Measurements from ENCODE around the gene NXPH3. TPM values are rescaled to one million over a fixed set of nuclear protein-coding genes. Genes with fewer than 3 reads are reported as not detected.
"Not testable (repeated sequence)": the region's sequence is repeated elsewhere in the genome, so short reads cannot be mapped to it uniquely, and the experiment has no call there.

The NXPH3 gene
- polyA plus RNA-seq, 1 donor: 0.52 TPM

GRCh38 chr17:49555495-49556222 lies 20.0 kb upstream of the NXPH3 start:
- H3K36me3 ChIP-seq (ENCODE audit: control insufficient read depth, insufficient read depth, low read length): no peaks in the 10 kb centered on the region
- no peaks in the 10 kb centered on the region for H3K9me3 ChIP-seq (ENCODE audit: control insufficient read depth, low read depth, low read length)
- H3K4me1 ChIP-seq (ENCODE audit: control insufficient read depth, insufficient read depth, low read length): peaks cover 2% of the 10 kb centered on the region
- H3K4me3 ChIP-seq (ENCODE audit: low read length): no peak overlapping the region
- DNase-seq: no peak
- no peak overlapping the region for H3K27ac ChIP-seq (ENCODE audit: low read length)
- H3K27me3 ChIP-seq (ENCODE audit: control insufficient read depth, insufficient read depth, low read length): peaks cover 7% of the 10 kb centered on the region
- no CpG with 5 or more reads among the region's 19 CpGs for WGBS (ENCODE audit: insufficient coverage, low lambda C conversion rate)

- no CpG with 5 or more reads among the region's 30 CpGs for WGBS (ENCODE audit: insufficient coverage, low lambda C conversion rate)
- H3K36me3 ChIP-seq (ENCODE audit: control insufficient read depth, insufficient read depth, low read length): no peaks in the 10 kb centered on the region
- peaks cover 7% of the 10 kb centered on the region for H3K27me3 ChIP-seq (ENCODE audit: control insufficient read depth, insufficient read depth, low read length)
- no peak overlapping the region for H3K27ac ChIP-seq (ENCODE audit: low read length)
- no peaks in the 10 kb centered on the region for H3K9me3 ChIP-seq (ENCODE audit: control insufficient read depth, low read depth, low read length)
- DNase-seq: peak; percentile 54 to 57
- no peak overlapping the region for H3K4me3 ChIP-seq (ENCODE audit: low read length)
- H3K4me1 ChIP-seq (ENCODE audit: control insufficient read depth, insufficient read depth, low read length): peaks cover 2% of the 10 kb centered on the region
Measured at GRCh38 chr17:49556223-49556943, 19.3 kb upstream of the NXPH3 start.

GRCh38 chr17:49557312-49558024 lies 18.2 kb upstream of the NXPH3 start:
- no peaks in the 10 kb centered on the region for H3K36me3 ChIP-seq (ENCODE audit: control insufficient read depth, insufficient read depth, low read length)
- DNase-seq: no peak
- no peak overlapping the region for H3K4me3 ChIP-seq (ENCODE audit: low read length)
- 40% methylated on average over 1 of the region's 9 CpGs for WGBS (ENCODE audit: insufficient coverage, low lambda C conversion rate)
- H3K27ac ChIP-seq (ENCODE audit: low read length): no peak overlapping the region
- no peaks in the 10 kb centered on the region for H3K9me3 ChIP-seq (ENCODE audit: control insufficient read depth, low read depth, low read length)
- peaks cover 7% of the 10 kb centered on the region for H3K27me3 ChIP-seq (ENCODE audit: control insufficient read depth, insufficient read depth, low read length)
- peaks cover 2% of the 10 kb centered on the region for H3K4me1 ChIP-seq (ENCODE audit: control insufficient read depth, insufficient read depth, low read length)

DNA sequence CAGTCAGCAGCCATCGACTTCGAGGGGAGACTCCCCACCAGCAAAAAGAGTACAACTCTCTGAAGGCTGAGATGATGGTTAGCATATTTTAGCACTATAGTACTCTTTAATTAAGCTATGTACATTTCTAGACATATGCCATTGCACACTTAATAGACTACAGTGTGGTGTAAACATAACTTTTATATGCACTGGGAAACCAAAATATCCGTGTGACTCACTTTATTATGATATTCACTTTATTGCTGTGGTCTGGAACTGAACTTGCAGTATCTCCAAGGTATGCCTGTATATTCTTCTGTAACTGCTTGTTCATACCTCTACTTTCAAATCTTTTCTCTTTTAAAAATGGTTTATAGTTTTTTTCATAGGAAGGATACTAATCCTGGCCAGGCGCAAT lies 11.0 kb upstream of the NXPH3 start:
- DNase-seq: no peak
- no CpG with 5 or more reads among the region's 4 CpGs for WGBS (ENCODE audit: insufficient coverage, low lambda C conversion rate)
- Histone ChIP-seq H3K27ac (ENCODE audit: low read length) (no peak overlapping the region), H3K4me3 (ENCODE audit: low read length) (no peak overlapping the region), H3K9me3 (ENCODE audit: control insufficient read depth, low read depth, low read length) (no peaks in the 10 kb centered on the region), H3K27me3 (ENCODE audit: control insufficient read depth, insufficient read depth, low read length) (peaks cover 5% of the 10 kb centered on the region), H3K4me1 (ENCODE audit: control insufficient read depth, insufficient read depth, low read length) (peaks cover 10% of the 10 kb centered on the region), H3K36me3 (ENCODE audit: control insufficient read depth, insufficient read depth, low read length) (no peaks in the 10 kb centered on the region)

- Histone ChIP-seq H3K4me3 (ENCODE audit: low read length) (no peak overlapping the region), H3K27me3 (ENCODE audit: control insufficient read depth, insufficient read depth, low read length) (peaks cover 16% of the 10 kb centered on the region), H3K36me3 (ENCODE audit: control insufficient read depth, insufficient read depth, low read length) (no peaks in the 10 kb centered on the region), H3K9me3 (ENCODE audit: control insufficient read depth, low read depth, low read length) (no peaks in the 10 kb centered on the region), H3K27ac (ENCODE audit: low read length) (no peak overlapping the region), H3K4me1 (ENCODE audit: control insufficient read depth, insufficient read depth, low read length) (peaks cover 15% of the 10 kb centered on the region)
- 15% methylated on average over 2 of the region's 14 CpGs for WGBS (ENCODE audit: insufficient coverage, low lambda C conversion rate)
- DNase-seq: peak; percentile 54 to 76
Measured at GRCh38 chr17:49565948-49566491, 9.7 kb upstream of the NXPH3 start.

DNA sequence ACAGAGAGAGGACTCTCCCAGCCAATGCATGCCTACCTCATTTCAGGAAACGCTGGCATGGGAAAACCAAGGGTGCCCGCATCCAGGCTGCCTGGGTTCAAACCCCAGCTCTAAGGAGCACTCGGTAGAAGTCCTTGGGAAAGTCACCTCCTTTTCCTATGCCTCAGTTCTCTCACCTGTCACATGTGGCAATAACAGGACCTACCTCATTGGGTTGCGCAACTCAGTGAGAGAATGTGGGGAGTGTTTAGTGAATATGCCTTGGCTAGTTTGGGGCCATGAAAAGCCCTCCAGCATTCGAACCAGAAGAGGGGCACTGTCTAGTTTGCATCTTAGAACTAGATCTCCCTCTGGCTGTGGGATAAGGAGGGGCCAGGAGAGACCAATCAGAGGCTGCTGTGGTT lies 9.0 kb upstream of the NXPH3 start:
- no CpG with 5 or more reads among the region's 5 CpGs for WGBS (ENCODE audit: insufficient coverage, low lambda C conversion rate)
- peaks cover 22% of the 10 kb centered on the region for H3K27me3 ChIP-seq (ENCODE audit: control insufficient read depth, insufficient read depth, low read length)

DNA sequence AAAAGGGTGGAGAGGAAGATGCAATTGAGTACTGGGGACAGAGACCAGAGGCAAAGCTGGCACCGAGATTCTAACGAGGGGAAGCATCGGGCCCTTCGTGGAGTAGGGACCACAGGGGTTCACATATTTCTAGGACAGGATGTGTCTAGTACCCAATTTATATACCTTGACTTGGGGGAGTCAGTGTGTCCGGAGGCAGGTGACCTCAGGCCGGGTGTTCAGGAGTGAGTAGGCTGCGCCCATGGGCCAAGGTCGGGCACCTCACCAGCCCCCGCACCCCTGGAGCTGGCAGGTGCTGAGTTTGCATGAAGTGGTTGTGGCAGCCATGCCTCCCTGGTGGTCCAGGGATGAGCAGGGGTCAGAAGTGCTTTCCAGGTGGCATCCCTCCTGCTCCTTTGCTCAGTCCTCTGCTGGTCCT lies 8.6 kb upstream of the NXPH3 start:
- WGBS (ENCODE audit: insufficient coverage, low lambda C conversion rate): no CpG with 5 or more reads among the region's 9 CpGs
- Histone ChIP-seq H3K36me3 (ENCODE audit: control insufficient read depth, insufficient read depth, low read length) (no peaks in the 10 kb centered on the region), H3K27ac (ENCODE audit: low read length) (no peak overlapping the region), H3K9me3 (ENCODE audit: control insufficient read depth, low read depth, low read length) (no peaks in the 10 kb centered on the region), H3K27me3 (ENCODE audit: control insufficient read depth, insufficient read depth, low read length) (peaks cover 26% of the 10 kb centered on the region), H3K4me1 (ENCODE audit: control insufficient read depth, insufficient read depth, low read length) (peaks cover 15% of the 10 kb centered on the region), H3K4me3 (ENCODE audit: low read length) (no peak overlapping the region)
- no peak for DNase-seq

More for the DNA sequence above, 9.0 kb upstream of the NXPH3 start:
- Histone ChIP-seq H3K4me3 (ENCODE audit: low read length) (no peak overlapping the region), H3K27ac (ENCODE audit: low read length) (no peak overlapping the region), H3K36me3 (ENCODE audit: control insufficient read depth, insufficient read depth, low read length) (no peaks in the 10 kb centered on the region), H3K9me3 (ENCODE audit: control insufficient read depth, low read depth, low read length) (no peaks in the 10 kb centered on the region), H3K4me1 (ENCODE audit: control insufficient read depth, insufficient read depth, low read length) (peaks cover 15% of the 10 kb centered on the region)
- DNase-seq: no peak

DNA sequence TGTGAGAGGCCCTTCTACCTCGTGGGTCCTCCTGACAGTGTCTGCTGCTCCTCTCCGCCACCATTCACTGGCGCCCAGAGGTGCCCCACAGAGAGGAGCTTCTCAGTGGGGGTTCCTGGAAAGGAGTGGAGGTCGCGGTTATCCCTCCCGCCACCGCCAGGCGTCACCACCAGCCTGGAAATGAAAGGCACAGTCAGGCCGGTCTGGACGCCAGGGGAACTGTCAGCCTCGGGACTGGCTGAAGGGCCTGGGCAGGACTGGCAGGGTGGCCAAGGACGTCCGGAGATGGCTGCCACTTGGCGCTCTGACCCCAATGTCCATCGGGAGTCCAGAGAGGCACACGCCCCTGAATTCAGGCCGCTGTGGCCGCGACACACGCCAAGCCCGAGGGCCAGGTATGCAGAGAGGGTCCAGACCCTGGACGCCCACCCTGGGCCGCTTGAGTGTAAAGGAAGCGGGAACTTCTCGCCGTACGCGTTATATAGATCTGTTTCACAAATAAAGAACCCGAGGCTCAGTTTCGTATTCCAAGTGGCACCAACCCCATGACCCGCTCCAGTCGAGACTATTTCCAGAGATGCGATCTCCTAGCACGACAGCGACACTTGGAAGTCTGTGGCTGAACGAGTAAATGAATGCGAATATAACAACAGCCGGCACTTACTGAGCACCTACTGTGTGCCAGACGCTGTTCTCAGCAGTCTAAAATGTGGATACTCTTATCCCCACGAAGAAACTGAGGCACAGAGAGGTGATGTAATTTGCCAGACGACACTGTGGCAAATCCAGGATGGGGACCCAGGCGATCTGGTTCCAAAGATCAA lies 7.6 kb upstream of the NXPH3 start:
- Histone ChIP-seq H3K27ac (ENCODE audit: low read length) (no peak overlapping the region), H3K9me3 (ENCODE audit: control insufficient read depth, low read depth, low read length) (no peaks in the 10 kb centered on the region), H3K36me3 (ENCODE audit: control insufficient read depth, insufficient read depth, low read length) (no peaks in the 10 kb centered on the region), H3K4me3 (ENCODE audit: low read length) (peak overlapping the region; percentile 26), H3K4me1 (ENCODE audit: control insufficient read depth, insufficient read depth, low read length) (peaks cover 15% of the 10 kb centered on the region), H3K27me3 (ENCODE audit: control insufficient read depth, insufficient read depth, low read length) (peaks cover 36% of the 10 kb centered on the region)
- DNase-seq: peak; percentile 72 to 74
- no CpG with 5 or more reads among the region's 42 CpGs for WGBS (ENCODE audit: insufficient coverage, low lambda C conversion rate)

- H3K36me3 ChIP-seq (ENCODE audit: control insufficient read depth, insufficient read depth, low read length); H3K27ac ChIP-seq (ENCODE audit: low read length); H3K4me3 ChIP-seq (ENCODE audit: low read length); DNase-seq; H3K9me3 ChIP-seq (ENCODE audit: control insufficient read depth, low read depth, low read length): not testable (repeated sequence)
- Histone ChIP-seq H3K4me1 (ENCODE audit: control insufficient read depth, insufficient read depth, low read length) (peaks cover 15% of the 10 kb centered on the region), H3K27me3 (ENCODE audit: control insufficient read depth, insufficient read depth, low read length) (peaks cover 42% of the 10 kb centered on the region)
- no CpG with 5 or more reads among the region's 7 CpGs for WGBS (ENCODE audit: insufficient coverage, low lambda C conversion rate)
Measured at GRCh38 chr17:49568695-49569047, 7.0 kb upstream of the NXPH3 start.

Data from large intestine (tissue), 3 donors.